Right lobe of liver (tissue), 4 donors: Measurements from ENCODE around the gene LANCL2.

ENCODE experiments used
- POLR2A ChIP-seq: fragments of 450-650 bp; IDR thresholded peaks from one replicate; pipeline ENCODE4 v1.6.1; 2017; ENCODE audit warnings: antibody characterized with exemption, mild to moderate bottlenecking
- TF ChIP-seq, protein P1 (sequence below), 4 donors: fragments of 200-600 bp in 3 of 4; fragments of 450-650 bp in 1 of 4; IDR thresholded peaks; one replicate each; pipeline versions ENCODE4 v1.5.1 to v1.8.0; 2016 to 2022; ENCODE audit warnings: antibody characterized with exemption in 4 of 4, mild to moderate bottlenecking in 2 of 4
- donor health status: DM: no; HTN: no; CAD: no.
- donor health status: DM: no; HTN: no; CAD: no.
- donor health status: DM: no; HTN: yes; CAD: no.

DNA sequence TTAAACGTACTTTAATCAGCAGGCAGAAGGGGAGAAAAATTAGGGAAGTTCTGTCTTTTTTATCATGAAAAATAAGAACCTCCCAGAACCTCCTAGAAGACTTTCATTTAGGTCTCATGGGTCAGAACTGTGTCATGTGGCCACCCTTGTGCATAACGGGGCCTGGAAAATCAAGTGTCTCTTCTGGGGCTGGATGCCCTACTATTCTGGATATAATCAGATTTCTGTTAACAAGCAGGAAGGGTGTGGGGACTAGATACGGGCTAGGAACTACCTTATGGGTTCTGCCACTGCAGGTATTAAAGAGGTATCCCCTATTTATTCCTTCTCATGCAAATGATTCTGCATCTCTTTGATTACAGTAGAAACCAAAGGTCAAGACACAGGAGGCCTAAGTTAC lies 14.1 kb downstream of the LANCL2 start:
- TF ChIP-seq, protein P1, sequence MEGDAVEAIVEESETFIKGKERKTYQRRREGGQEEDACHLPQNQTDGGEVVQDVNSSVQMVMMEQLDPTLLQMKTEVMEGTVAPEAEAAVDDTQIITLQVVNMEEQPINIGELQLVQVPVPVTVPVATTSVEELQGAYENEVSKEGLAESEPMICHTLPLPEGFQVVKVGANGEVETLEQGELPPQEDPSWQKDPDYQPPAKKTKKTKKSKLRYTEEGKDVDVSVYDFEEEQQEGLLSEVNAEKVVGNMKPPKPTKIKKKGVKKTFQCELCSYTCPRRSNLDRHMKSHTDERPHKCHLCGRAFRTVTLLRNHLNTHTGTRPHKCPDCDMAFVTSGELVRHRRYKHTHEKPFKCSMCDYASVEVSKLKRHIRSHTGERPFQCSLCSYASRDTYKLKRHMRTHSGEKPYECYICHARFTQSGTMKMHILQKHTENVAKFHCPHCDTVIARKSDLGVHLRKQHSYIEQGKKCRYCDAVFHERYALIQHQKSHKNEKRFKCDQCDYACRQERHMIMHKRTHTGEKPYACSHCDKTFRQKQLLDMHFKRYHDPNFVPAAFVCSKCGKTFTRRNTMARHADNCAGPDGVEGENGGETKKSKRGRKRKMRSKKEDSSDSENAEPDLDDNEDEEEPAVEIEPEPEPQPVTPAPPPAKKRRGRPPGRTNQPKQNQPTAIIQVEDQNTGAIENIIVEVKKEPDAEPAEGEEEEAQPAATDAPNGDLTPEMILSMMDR (IDR thresholded peaks at IDR 0.05) = no peak
- TF ChIP-seq POLR2A = no peak
